Neural cell (in vitro differentiated cells): ENCODE measurements around the gene B4GALT1.

Source experiments
- EP300 ChIP-seq: fragments of 450-650 bp; conservative IDR thresholded peaks from 2 replicates; pipeline ENCODE4 v1.6.1; 2014; ENCODE audit warnings: antibody characterized with exemption, mild to moderate bottlenecking, moderate library complexity; ENCODE audit not compliant: poor library complexity, severe bottlenecking
- EZH2 ChIP-seq: fragments of 200-600, 300-800 bp; shearing (Covaris generic), sonication (generic); IDR thresholded peaks from 2 replicates; pipeline ENCODE4 v1.6.1; 2014; ENCODE audit warnings: antibody characterized with exemption, low read length, borderline replicate concordance, mild to moderate bottlenecking; ENCODE audit not compliant: insufficient read depth, poor library complexity, severe bottlenecking
- MXI1 ChIP-seq: fragments of 450-650 bp; conservative IDR thresholded peaks from 2 replicates; pipeline ENCODE4 v1.6.1; 2014; ENCODE audit warnings: antibody characterized with exemption, mild to moderate bottlenecking; ENCODE audit not compliant: poor library complexity, severe bottlenecking
- POLR2AphosphoS5 ChIP-seq: IDR thresholded peaks from 2 replicates; pipeline ENCODE4 v1.6.1; 2012
- RAD21 ChIP-seq: fragments of 450-650 bp; conservative IDR thresholded peaks from 2 replicates; pipeline ENCODE4 v1.6.1; 2014; ENCODE audit warnings: antibody characterized with exemption, mild to moderate bottlenecking, moderate library complexity
- SMC3 ChIP-seq: fragments of 450-650 bp; conservative IDR thresholded peaks from 2 replicates; pipeline ENCODE4 v1.6.1; 2014; ENCODE audit warnings: antibody characterized with exemption, mild to moderate bottlenecking, moderate library complexity; ENCODE audit not compliant: poor library complexity
- TAF1 ChIP-seq: IDR thresholded peaks from 2 replicates; pipeline ENCODE4 v1.6.1; 2012; ENCODE audit warnings: low read depth
- TF ChIP-seq, protein P1 (sequence below): fragments of 450-650 bp; IDR thresholded peaks from 2 replicates; pipeline ENCODE4 v1.5.1; 2014; ENCODE audit warnings: antibody characterized with exemption, mild to moderate bottlenecking, moderate library complexity; ENCODE audit not compliant: poor library complexity, severe bottlenecking
- TF ChIP-seq, protein P2 (sequence below): IDR thresholded peaks from 2 replicates; pipeline ENCODE4 v1.6.1; 2012; ENCODE audit warnings: borderline replicate concordance

DNA sequence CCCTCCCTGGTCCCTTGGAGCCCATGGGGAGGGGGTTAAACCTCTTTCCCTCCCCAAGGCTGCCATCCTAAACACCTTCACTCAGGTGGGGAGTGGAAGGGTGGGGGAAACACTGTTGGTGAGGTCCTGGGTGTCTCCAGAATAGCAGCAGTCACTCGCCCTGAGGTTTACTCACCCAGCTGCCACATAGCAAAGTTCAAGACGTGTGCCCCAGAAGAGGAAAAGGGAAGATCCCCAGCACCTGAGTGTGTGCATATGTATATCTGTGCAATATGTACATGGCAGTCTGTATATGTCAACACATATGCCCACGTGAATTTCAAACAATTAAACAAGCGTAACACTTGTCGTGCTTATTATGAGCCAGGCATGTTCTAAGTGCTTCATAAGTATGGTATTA, 59.4 kb downstream of the B4GALT1 start:
- TF ChIP-seq EZH2 (no peak), POLR2AphosphoS5 (no peak), RAD21 (no peak), EP300 (no peak), MXI1 (no peak), TAF1 (no peak), SMC3 (no peak)
- TF ChIP-seq, protein P1, sequence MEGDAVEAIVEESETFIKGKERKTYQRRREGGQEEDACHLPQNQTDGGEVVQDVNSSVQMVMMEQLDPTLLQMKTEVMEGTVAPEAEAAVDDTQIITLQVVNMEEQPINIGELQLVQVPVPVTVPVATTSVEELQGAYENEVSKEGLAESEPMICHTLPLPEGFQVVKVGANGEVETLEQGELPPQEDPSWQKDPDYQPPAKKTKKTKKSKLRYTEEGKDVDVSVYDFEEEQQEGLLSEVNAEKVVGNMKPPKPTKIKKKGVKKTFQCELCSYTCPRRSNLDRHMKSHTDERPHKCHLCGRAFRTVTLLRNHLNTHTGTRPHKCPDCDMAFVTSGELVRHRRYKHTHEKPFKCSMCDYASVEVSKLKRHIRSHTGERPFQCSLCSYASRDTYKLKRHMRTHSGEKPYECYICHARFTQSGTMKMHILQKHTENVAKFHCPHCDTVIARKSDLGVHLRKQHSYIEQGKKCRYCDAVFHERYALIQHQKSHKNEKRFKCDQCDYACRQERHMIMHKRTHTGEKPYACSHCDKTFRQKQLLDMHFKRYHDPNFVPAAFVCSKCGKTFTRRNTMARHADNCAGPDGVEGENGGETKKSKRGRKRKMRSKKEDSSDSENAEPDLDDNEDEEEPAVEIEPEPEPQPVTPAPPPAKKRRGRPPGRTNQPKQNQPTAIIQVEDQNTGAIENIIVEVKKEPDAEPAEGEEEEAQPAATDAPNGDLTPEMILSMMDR: no peak
- TF ChIP-seq, protein P2, sequence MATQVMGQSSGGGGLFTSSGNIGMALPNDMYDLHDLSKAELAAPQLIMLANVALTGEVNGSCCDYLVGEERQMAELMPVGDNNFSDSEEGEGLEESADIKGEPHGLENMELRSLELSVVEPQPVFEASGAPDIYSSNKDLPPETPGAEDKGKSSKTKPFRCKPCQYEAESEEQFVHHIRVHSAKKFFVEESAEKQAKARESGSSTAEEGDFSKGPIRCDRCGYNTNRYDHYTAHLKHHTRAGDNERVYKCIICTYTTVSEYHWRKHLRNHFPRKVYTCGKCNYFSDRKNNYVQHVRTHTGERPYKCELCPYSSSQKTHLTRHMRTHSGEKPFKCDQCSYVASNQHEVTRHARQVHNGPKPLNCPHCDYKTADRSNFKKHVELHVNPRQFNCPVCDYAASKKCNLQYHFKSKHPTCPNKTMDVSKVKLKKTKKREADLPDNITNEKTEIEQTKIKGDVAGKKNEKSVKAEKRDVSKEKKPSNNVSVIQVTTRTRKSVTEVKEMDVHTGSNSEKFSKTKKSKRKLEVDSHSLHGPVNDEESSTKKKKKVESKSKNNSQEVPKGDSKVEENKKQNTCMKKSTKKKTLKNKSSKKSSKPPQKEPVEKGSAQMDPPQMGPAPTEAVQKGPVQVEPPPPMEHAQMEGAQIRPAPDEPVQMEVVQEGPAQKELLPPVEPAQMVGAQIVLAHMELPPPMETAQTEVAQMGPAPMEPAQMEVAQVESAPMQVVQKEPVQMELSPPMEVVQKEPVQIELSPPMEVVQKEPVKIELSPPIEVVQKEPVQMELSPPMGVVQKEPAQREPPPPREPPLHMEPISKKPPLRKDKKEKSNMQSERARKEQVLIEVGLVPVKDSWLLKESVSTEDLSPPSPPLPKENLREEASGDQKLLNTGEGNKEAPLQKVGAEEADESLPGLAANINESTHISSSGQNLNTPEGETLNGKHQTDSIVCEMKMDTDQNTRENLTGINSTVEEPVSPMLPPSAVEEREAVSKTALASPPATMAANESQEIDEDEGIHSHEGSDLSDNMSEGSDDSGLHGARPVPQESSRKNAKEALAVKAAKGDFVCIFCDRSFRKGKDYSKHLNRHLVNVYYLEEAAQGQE: no peak
